GM19452 (cell line): ENCODE results near the gene LHX6.

Experiments used
- ATAC-seq: cut with Tn5 transposase; IDR thresholded peaks from one replicate; pipeline ENCODE4 v1.9.1; 2021; ENCODE audit not compliant: unreplicated experiment

LHX6 gene

DNA sequence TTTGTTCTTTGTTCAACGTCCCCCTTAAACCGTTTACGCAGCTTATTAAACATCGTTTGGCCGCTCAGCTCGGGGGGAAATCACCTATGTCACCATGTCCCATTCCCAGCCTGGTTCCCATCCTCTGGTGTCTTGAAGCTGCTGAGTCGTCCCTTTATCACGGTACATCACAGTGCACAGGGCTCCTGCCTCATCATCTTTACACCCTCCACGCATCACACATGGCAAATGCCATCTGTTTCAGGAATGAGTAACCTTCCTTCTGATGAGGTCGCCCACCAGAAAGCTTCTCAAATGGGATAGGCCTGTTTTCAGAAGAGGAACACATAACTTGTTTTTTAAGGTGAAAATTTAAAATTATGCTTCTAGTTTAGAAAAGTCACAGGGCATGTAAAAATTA, 7.9 kb upstream of the LHX6 start:
- ATAC-seq, result no peak

DNA sequence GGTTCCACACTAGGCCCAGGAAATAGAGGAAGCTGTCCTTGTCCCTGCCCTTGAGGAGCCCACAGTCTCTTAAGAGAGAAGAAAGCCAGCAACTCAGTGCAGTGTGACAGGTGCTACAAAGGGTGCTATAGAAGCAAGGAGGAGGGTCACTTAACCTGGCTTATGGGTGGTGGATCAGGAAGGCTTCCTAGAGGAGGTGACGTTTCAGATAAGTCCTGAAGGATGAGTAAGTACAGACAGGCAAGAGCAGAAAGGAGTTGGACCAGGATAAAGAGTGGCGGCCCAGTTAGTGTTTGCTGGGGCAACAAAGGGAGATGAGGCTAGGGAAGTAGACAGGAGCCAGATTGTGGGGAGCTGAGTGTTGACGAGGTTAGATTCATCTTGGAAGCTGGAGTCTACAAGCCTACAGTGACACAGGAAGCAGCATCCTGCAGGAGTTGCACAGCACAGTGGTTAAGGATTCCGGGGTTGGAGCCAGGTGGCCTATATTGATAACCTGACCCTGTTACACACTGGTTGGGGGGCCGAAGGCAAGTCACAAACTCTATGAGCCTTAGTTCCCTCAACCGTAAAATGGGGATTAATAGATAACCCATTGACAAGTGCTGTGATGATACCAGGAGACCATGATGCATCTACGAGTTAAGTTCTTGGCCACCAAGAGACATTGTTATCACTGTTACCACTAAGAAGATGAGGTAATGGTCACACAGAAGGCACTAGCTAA, 5.4 kb upstream of the LHX6 start:
- no peak for ATAC-seq

DNA sequence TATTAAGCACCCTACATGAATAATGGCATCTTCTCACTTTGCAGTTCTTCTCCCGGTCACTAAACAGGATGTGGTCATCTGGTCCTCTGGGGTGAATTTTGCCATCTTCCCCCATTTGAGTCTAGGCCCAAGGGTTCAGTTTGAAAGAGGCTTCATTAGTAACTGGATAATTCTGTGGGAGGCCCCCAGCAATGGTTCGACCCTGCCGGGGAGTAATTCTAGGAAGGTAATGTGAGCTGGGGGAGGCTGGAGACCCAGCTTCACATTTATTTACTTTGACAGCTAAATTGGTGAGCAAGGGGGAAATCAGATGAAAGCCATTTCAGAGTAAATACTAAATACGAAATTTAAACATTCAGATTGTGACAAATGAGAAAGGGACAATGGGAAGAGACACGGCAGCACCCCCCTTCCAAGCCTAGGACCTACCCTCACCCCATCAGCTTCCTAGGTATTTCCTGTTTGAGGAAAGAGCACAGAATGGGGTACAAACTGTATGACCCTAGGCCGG, 4.1 kb upstream of the LHX6 start:
- ATAC-seq, result no peak

DNA sequence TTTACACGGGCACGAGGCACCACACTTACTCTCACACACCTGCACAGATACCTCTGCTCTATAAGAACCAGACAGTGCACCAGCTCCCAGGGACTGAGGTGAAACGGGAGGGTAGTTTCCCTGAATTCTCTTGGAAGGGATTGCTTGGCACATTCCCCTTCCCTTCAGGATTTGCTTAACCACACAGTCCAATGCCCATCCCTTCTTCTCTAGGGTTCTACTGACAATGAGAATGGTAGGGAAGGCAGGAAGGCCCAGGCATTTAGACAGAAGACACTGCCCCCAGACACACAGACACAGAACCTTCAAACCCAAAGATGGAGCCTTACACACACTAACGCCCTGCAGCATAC, 704 bp upstream of the LHX6 start:
- no peak for ATAC-seq

- ATAC-seq, result no peak
Measured at GRCh38 chr9:122228191-122228567, 578 bp downstream of the LHX6 start.

DNA sequence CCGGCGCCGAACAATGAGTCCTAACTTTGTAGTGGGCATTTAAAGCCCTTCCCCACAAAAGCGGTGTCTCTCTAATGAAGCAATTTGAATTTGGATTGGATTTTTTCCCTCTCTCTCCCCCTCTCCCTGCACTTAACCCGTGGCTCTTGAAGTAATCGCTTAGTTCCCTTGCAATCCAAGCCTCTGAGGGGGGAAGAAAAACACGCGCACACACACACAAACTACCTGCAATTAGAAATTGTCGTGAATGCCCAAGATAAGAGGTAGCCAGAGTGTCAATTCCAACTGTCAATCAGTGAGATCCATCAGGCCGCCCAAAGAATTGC, 1.2 kb downstream of the LHX6 start:
- no peak for ATAC-seq

DNA sequence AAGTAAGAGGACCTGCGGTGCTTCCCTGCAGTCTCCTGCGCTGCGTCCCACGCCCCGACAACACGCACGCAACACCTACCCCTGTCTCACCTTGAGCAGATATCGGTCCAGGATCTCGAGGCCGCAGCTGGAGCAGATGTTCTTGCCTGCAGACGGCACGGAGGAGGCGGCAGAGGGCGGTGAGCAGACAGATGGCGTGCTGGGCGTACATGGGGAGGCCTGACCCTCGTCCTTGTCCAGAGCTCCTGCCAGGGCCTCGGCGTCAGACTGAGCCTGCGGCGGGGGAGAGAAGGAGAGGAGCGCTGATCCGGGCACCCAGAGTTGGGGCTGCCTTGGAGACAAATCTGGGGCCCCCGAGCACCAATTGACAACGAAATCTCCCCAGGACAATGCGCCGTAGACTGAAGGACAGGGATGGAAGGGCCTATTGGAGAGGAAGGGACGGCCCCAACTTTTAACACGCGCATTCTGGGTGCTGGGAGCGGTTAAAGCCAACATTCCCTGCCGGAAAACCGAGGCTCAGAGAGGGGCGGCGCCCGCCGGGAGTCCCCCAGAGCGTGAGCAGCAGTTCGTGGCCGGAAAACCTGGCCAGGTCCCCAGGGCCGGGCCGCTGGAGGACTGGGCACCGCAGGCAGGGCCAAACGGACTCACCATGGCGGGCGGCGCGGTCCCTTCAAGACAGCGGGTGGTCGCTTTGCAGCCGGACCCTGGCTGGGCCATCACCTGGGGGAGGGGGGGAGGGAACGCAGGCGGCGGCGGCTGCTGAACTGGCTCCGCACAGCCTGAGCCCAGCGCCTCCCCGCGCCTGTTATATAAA, 1.8 kb downstream of the LHX6 start:
- no peak for ATAC-seq

DNA sequence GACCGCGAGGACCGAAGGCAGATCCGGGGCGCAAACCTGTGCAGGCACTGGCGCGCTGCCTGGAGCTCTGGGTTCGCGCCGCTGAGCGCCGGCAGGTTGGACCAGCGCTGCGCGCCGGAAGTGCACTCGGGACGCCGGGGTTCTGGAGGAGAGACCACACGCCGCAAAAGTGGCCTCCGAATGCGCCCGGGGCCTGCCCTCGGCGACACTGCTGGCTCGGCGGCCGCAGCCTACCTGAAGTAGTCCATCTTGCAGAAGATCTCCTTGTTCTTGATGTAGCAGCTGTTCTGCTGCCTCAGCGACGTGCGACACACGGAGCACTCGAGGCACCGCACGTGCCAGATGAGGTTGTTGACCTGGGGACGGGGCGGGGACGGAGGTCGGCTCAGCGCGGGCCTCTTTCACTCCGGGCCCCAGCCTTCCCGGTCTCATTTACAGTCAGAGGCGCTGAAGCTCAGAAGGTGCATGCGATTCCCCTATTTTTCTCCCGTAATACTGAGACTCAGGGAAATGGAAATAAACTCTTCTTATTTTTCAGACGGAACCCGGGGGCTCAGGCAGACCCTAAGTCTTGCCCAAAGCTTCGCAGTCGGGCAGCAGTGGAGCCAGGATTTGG, 2.5 kb downstream of the LHX6 start:
- ATAC-seq, result no peak

DNA sequence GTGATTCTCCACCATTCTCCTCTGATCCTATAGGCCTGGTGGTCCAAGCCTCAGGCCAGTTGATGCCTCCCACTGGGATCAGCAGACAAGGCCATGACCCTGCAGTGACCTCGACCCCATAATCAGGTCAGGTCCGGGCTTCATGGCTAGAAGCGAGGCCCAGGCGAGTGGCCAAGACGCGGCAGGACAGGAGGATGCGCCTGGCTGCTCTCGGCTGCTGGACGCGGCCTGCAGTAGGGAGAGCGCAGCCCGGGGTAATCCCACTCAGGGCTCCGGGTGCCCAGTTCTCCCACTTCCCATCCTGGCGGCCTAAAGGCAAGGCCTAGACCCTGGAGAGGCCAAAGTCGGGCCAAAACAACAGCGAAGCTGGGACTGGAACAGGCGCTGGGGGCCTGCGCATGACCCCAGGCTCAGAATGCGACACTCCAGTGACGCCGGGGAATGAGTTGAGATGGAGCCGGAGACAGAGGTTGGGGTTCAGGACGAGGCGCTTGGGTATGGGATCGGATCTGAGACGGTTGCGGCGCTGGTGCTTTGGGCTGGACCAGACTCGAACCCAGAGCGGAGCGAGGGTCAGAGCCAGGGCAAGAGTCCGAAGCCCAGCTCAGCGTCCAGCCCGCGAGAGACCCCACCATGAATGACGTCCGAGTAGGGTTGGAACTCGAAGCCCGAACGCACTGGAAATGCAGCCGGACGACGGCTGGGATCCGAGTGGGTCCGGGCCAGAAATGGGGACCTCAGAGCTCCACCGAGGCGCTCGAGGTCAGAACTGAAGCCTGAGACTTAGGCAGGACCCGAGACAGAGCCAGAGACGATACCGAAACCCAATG, 3.2 kb downstream of the LHX6 start:
- ATAC-seq, result no peak

DNA sequence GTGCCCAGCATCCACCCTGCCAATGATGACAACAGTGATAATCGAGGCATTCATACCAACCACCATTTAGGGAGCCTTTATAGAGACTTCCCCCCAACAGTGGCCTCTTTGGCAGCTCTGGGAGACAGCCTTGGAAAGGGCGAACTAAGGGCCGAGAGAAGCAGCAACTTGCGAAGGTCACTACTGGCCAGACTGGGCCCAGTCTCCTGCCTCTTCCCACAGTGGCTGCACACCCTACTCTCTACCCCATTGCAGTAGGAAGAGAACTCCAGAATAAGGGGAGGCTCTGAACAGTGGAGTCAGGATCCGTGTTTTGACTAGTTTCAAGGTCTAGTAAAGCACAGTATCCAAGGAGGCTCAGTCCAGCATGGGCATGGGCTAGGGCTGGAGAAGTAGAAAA, 5.3 kb downstream of the LHX6 start:
- no peak for ATAC-seq

DNA sequence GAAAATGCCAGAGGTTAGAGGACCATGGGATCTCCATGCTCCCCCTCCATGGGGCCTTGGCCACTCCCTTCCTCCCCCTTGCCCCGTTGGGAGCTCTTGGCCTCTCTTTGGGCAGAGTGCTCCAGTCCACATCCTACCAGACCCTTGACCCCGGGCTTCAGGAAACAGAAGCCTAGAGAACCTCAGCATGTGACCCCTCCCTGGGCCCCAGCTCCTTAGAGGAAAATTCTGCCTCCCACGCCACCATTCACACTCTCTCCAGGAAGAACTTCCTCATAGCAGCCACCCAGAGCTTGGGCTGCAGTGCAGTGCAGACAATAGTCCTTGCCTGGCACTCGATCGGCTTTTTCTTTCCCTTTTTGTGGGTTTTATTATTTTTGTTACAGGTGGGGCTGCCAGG, 6.0 kb downstream of the LHX6 start:
- no peak for ATAC-seq

- ATAC-seq, result no peak
Measured at GRCh38 chr9:122221183-122221811, 7.5 kb downstream of the LHX6 start.

DNA sequence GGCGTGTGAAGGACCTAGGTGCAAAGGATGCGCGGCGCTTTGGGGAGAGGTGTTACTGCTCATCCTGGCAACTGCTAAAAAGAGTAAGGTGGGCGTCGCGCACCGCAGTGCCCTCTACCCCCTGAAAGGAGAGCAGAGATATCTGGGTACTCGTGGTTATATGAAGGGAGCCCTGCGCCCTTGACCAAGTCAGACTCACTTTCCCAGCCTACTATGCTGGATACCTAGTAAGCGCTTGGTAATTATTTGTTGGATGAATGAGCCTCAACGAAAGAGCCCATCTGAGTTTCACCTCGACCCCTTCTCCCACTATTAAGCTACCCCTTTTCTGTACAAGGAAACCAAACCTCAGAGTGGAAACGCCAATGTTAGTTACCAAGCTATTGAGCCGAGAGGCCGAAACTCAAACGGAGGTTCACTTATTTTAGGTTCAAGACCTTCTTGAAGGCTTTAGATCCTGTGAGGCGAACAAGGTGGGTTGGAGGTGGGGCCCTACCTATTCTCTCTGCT, 8.0 kb downstream of the LHX6 start:
- ATAC-seq, result no peak

- ATAC-seq, result no peak
Measured at GRCh38 chr9:122219856-122220672, 8.7 kb downstream of the LHX6 start.

DNA sequence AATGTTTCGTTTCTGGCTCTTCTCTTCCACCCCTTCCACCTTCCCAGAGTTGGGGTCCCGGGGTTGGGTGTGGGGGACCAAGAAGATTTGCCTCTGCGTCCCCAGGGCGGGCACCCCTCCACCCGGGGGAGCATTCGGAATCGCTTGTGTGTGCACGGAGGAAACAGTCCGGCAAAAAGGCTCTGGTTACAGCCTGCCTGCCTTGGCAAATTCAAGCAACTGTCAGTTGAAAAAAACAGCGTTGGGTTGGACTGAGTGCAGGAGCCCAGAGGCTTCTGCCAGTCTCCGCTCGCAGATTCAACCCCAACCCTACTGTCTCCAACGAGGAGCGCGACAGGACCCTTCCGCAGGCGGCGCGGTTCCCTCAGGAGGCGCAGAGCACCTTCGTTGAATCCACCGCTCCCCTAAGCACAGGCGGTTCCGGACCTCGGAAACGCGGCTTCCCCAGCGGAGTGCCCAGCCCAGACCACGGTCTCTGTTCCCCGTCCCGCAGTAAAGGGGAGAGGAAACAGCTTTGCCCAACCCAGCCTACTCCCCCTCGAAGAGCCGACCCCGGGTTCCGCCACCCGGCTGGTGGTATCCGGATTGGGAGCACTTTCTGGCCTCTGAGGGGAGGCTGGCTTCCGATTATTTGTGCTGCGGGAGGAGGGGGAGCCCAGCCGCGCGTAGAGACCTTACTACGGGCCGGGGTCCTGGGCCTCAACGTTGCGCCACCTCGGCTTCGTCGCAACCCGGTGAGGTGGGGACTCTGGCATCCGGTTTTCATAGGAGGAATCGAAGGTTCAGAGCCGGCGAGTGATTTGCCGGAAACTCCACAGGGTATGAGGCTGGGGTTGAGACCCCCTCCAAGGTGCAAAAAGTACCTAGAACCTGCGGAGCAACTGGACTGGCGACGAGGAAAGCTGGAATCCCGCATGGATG, 9.6 kb downstream of the LHX6 start:
- ATAC-seq, result no peak

- ATAC-seq, result no peak
Measured at GRCh38 chr9:122218071-122218934, 10.5 kb downstream of the LHX6 start.

DNA sequence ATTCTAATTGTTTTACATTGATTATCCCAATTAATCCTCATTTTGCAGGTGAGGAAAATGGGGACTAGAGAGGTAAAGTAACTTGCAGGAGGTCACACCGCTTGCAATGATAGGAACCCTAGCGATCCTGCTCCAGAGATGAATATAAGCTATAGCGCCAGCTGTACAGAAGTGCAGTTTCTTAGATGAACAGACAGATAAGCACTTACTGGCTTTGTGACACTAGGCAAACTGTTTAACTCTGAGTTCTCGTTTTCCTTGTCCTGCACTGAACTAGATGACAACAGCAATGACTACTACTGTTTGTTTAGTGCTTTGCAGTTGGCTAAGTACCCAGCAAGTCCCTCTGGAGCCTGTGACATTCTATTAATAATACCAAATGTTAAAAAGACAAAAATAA, 11.1 kb downstream of the LHX6 start:
- no peak for ATAC-seq
